HG03469 (cell line): ENCODE data around the gene EXOG.

Source experiments
- ATAC-seq: cut with Tn5 transposase; IDR thresholded peaks from one replicate; pipeline ENCODE4 v1.9.1; 2021; ENCODE audit warnings: mild to moderate bottlenecking, moderate library complexity, moderate number of reproducible peaks; ENCODE audit not compliant: unreplicated experiment

The EXOG gene

DNA sequence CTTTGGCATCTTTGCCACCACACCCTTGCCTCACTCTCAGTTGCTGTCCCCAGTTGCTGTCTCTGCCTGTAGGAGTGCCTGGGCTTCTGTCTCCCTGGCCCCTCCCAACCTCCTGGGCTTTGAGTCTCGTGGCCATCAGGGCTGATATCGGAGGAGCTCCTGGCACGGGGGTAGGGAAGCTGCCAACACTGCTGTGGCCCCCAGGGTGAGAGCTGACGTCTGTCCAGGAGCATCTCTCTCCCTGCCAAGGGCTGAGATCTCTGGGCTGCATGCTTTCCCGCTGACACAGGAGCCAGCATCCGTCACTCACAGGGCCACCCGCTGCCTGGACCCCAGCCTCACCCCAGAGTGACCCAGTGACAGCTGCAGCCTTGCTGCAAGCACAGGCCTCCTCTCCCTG is 47.4 kb downstream of the EXOG start:
- no peak for ATAC-seq

DNA sequence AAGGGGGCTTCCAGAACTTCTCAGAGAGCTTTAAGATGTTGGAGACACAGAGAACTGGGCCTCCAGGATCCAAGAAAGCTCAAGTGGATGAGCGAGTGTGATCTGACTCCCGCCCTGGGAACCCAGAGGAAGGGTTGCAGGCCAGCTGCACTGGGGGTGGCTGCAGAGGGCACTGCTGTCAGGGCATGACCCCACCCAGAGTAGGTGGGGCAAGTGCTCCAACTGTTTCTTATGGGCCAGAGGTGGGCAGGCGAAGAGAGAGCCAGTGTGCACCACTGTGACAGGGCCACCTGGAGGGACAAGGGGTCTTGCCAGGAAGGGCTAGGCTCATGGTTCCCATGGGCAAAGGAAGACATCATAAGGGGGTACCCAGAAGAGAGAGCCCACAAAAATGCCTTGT is 48.8 kb downstream of the EXOG start:
- ATAC-seq: no peak

DNA sequence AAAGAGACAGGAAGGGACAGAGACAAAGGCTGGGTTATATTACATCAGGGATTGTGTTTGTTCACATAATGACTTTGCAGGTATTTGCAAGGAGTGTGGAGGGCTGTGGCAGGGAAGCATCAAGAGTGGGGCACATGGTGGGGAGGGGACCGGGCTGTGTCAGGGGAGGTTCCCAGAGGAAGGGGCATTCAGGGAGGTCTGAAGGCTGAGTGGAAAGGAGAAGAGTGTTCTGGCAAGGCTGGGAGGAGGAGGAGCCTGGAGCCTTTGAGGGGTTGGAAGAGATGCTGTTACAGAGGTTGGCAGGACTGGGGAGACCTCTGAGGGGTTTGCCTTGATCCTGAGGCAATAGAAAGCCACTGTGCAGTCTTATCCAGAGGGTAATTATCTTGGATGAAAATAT is 49.4 kb downstream of the EXOG start:
- no peak for ATAC-seq

DNA sequence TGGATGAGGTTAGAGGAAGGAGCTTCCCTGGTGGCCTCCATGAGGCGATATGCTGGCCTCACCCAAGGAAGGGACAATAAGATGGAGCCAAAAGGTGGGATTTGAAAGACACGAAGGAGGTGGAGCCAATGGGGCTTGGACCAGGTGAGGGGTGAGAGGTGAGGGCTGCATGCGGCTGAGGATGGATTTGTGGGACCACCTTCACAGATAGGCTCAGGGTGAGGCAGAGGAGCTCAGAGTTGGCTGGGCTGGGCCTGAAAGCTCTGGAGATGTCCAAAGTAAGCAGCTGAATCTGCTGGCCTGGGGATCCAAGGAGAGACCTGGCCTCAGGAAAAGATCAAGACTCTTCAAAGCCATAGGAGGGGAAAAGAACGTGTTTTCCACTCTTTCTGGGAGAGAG is 49.8 kb downstream of the EXOG start:
- no peak for ATAC-seq

DNA sequence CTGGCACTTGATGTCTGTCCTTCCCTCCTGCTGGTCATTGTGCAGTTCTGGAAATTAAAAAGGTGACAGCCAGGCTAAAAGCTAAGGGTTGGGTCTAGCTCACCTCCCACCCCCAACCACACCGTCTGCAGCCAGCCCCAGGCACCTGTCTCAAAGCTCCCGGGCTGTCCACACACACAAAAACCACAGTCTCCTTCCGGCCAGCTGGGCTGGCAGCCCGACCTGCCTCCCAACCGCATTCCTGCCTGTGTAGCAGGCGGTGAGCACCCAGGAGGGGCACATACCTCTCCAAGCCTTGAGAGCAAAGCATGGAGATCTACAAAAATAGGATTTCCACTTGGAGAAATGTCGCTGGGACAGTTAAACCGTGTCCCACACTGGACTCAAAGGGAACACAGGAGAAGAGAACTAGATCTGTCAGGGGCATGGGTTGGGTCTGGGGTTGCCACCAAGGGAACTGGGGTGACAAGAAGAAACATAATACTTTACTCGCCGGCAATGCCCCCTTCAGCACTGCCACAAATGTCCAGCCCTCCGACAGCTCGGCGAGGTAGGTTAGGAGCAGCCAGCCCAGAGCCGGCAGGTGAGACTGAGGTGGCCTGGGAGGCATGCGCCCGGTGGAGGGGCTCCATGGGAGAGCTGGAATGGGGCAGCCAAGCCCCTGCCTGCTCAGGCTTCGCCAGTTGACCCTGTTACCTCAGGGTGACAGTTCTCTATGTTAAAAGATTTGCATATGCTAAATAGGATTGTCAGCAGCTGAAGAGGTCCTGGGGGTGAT is 52.2 kb downstream of the EXOG start:
- ATAC-seq: no peak

DNA sequence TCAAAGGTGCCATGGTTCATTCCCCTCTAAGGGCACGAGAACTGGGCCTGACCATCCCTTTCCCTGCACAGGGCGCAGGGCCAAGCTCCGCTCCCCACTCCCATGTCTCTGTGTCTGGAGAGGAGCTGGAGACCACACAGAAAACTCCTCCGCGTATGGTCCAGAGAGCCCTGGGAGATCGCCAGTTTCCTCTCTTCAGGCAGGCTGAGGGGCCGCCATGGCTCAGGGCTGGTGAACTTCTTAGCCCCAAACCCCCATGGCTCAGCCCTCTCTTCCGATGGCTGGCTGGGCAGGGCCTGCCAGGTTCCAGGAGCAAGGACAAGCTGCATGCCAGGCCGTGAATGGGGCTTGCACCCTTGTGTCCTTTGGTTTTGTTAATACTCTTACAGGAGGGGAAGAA is 52.9 kb downstream of the EXOG start:
- ATAC-seq: no peak

DNA sequence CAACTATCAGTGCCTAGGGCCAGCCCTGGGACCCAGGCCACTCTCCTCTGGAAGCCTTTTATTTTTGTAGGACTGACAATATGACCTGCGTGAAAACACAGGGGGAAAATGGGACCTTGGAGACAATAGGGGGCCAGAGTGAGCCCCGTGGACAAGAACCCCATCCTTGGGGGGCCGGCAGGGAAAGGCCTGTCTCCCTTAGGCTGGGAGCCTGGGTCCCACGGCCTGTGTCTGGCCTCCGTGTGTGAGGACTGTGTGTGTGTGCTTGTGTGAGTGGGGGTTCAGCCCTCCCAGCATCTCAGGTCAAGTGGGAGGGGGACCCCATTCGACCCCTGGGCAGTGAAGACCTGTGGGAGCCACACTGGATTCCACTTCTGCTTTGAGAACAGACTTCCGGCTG is 53.3 kb downstream of the EXOG start:
- no peak for ATAC-seq

DNA sequence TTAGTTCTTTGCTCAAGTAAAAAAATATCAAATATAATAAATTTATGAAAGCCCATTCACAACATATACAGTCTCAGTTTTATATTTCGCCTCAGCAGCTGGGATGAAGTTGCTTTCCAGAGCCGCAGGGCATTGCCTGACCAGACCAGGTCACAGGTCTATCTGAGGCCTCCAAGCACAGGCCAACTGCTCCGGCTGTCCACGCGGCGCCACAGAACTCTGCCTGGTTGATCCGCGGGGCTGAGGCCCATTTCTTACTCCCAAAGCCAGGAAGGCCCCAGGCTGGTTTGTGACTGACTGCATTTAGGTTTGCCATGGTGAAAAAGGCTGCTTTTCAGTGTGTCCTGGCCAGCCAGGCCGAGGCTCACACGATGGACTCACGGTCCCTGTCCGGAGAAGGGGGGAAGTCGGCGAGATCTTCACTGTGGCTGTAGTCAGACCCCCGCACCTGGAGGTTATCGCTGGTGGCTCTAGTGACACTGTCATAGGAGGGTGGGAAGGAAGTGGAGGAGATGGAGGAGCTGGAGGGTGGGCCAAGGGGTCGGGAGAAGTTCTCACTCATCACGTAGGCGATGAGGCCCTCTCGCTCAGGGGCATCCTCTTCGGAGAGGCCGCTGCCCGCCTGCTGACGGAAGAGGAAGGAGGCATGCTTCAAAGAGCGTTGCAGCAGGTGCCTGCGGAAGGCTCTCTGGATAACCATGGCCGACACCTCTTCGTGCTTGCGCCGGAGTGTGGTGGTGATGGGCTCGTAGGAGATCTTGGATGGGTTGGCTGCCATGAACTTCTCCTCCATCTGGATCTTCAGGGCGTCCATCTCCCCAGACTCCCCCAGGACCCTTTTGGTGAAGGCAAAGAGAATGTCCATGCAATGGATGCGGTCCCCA is 54.1 kb downstream of the EXOG start:
- no peak for ATAC-seq

DNA sequence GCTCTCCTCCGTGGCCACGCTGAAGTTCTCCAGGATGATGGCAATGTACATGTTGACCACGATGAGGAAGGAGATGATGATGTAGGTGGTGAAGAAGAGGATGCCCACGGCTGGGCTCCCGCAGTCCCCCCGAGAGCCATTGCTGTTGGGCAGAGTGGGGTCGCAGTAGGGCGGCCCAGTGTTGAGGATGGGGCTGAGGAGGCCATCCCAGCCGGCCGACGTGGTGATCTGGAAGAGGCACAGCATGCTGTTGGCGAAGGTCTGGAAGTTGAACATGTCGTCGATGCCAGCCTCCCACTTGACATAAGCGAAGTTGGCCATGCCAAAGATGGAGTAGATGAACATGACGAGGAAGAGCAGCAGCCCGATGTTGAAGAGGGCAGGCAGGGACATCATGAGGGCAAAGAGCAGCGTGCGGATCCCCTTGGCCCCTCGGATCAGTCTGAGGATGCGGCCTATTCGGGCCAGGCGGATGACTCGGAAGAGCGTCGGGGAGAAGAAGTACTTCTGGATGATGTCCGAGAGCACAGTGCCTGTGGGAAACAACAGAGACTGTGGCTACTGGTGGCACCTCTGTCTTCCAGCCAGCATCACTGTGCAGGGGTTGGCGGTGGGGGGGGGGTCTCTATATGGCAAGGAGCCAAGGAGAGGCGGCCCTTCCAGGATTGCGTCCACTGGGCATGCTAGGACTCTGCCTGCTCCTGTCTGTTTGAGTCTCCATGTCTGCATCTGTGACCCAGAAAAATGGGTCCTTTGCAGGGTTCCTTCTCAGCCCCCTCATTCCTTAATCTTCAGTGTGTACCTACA is 55.1 kb downstream of the EXOG start:
- ATAC-seq: no peak

DNA sequence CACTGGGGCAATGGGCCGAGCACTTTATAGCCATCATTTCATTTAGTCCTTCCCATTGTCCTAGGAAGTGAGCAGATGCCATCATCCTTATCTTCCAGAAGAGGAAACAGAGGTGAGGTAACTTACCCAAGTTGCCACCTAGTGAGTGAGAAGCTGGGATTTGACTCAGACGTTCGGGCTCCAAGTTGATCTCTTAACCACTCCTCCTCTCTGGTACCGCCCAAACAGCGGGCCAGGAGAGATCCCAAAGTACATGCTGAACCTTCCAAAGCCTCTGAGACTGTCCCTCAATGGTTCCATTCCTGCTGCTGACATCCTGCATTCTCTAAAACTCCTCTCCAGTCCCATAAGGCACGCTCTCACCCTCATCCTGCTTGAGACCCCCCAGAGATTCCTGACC is 56.2 kb downstream of the EXOG start:
- ATAC-seq: no peak

DNA sequence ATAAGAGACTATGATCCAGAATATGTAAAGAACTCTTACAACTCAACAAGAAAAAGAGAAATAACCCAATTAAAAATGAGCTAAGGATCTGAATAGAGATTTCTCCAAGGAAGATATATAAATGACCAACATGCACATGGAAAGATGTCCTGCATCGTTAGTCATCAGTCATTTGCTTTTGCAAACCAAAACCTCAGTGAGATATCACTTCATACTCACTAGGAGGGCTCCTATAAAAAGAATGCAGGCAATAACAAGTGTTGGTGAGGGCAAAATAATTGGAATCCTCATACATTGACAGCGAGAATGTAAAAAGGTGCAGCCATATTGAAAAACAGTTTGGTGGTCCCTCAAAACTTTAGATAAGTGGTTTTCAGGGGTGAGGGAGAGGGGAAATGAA is 56.9 kb downstream of the EXOG start:
- ATAC-seq: no peak

DNA sequence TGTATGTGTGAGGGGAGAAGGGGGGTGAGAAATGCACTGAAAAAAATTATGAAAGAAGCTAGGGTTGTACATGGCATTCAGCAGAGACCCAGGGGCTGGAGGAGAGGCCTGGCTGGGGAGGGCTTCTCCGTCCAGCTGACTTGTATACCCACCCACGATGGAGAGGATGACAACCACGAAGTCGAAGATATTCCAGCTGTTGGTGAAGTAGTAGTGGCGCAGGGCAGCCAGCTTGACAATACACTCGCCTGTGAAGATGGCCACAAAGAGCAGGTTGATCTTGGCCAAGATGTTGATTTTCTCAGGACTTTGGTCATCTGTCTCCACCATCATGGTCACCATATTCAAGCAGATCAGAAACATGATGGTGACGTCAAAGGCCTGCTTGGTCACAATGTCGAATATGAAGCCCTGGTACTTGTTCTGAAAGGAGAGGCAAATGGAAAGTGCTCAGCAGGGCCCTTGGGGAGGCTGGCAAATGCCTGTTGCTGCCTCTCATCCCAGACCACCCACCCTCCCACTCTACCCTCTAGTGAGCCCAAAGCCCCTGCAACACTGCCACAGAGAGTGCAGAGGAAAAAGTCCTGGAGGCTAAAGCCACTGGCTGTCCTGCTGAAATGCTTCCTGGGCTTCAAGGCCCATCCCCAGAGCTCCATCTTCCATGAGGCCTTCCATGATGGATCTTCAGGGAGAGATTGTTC is 58.1 kb downstream of the EXOG start:
- no peak for ATAC-seq

DNA sequence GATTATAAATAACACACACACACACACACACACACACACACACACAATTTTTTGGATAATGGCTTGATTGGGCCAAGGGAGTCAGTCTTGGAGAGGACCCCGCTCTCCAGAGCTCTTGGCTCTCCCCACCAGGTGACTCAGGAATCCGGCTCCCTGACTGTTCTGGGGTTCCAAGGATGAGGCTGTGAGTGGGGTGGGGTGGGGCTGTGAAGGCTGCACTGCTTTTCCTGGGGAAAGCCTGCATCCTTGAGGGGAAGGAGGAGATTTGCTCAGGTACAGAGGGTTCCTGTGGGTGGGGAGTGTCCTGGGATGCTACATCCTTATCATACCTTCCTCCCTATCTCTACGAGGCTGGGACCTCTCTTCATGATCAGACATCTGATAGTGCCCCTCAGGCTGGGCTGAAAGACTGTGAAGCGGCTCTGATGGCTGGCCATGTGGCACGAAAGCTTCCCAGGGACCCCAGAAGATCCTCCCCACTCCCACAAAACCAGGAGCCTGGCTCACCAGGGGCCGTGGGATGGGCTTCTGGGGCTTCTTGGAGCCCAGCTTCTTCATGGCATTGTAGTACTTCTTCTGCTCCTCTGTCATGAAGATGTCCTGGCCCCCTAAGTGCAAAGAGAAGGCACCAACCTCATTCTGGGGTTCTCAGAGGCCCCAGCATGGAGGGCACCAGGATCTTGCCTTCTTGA is 59.2 kb downstream of the EXOG start:
- no peak for ATAC-seq

DNA sequence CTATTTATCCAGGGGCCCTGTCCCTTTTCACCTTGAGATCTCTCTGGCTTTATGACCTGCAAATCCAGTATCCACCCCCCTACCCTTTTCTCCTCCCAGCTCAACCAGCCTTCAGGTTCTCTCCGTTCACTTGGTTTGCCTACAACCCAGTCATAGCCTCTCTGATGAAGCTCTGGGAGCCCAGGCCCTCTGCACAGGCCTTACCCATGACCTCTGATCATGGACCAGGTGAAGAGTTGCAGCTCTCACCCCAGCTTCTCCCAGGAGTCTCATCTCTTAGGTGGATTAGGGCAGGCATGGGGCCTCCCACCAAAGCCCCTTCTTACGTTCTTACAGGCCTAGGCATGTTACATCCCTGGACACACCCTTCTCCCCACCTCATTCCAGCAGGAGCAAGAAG is 59.8 kb downstream of the EXOG start:
- no peak for ATAC-seq

DNA sequence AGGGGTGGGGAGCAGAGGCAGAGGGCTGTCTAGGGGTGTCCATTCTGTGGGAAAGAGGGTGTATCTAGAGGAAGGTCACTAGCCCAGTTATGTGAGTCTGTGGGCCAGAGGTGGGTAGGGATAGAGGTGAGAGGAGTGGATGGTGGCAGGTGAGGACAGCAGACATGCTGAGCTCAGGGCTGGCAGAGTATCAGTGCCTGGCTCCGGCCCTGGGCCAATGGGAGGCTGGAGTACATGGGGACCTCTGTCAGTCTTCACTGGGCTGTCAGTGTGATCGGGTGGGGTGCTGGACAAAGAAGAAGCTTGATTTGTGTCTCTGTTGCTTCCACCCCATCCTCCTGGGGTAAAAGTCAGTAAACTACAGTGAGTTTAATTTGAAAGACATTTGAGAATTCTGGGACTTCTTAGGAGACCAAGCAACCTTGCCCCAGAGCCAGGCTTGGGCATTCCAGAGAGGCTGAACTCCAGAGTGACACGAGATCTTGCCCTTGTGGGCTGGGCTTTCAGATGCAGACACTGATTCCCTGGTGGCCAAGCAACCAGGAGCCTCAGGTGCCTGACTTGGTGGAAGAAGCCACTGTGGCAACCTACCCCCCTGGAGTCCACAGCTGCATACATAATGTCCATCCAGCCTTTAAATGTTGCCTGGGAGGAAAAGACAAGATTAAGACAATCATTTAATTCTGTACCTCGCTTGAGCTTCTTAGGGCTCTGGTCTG is 60.7 kb downstream of the EXOG start:
- no peak for ATAC-seq

DNA sequence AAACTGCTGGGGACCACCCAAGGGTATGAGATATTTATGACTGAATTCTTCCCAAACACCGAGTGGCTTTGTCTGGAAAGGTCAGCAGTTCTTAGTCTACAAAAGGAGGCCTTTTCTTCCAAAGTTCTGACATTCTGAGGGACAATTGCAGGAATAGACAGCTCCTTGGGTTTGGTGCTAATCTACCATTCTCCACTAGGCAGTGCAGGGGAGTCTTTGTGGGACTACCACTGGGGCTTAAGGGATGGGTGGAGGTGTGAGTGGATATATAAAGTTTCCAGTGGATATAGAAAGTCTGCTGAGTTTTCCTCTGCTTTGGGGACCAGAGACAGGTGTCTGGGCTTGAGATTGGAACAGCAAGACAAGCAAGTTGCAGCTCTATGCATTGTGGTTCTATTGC is 62.7 kb downstream of the EXOG start:
- no peak for ATAC-seq

DNA sequence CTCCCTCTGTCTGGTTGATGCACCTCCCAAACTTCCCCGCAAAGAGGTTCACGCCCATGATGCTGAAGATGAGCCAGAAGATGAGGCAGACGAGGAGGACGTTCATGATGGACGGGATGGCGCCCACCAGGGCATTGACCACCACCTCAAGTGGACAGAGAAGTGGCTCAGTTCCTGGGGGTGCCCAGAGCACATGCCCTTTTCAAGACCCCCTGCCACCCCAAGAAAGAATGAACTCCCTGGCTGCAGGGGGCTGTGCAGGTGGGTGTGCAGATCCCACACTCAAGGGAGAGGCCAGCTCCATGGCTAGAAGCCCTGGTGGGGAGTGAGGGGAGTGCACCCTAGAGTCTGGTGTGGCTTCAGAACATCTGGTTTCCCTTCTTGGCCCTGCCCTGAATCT is 64.1 kb downstream of the EXOG start:
- ATAC-seq: no peak

DNA sequence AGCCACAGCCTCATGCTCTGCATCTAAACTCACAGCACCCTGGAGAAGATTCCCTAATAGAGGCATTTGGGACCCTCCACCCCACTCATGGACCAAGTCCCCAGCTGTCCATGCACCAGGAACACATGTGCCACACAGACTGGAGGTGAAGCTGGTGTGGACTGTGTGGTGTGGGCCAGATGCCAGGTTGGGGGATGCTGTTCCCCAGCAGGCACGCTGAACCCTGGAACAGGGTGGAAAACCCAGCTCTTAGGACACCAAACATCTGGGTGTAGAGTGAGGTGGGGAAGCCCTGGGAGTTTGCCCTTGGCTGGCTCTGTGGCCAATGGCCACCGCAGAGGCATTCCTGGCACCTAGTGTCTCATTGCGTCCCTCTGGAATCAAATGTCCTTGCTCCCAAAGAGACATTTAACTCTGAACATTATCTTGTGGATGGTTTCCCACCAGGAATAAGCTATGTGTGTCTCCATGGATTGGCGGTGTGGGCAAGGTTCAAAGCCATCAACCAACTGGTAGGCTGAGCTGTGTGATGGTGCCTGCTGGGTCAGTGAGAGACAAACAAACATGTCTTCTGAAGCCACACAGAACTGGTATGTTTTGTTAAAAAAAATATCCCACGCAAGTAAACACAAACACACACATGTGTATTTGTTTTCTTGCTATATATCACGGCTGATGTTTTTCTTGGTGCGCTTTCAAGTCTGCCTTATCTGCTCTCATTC is 65.0 kb downstream of the EXOG start:
- no peak for ATAC-seq
